Breast epithelium (tissue), 4 donors: ENCODE measurements around the gene ITGA3. TPM values are rescaled to one million over a fixed set of nuclear protein-coding genes. Genes with fewer than 3 reads are reported as not detected.
A peak's percentile ranks its signal among the peaks of the same experiment; 100 is the strongest.

Source experiments
- DNase-seq, 2 donors: peaks; one replicate each; pipeline ENCODE4 v3.0.0-alpha.2; 2019; ENCODE audit warnings: low spot score in 2 of 2
- H3K27ac ChIP-seq, 2 donors: fragments of 200-600 bp; sonication (generic) in 1 of 2; one replicate each; pipeline ENCODE4 v1.5.1; 2016 to 2019; ENCODE audit warnings: mild to moderate bottlenecking in 1 of 2
- H3K27me3 ChIP-seq, 2 donors: fragments of 200-600 bp; sonication (generic) in 1 of 2; one replicate each; pipeline versions ENCODE4 v1.5.1 to v1.6.0; 2017 to 2019; ENCODE audit warnings: control low read depth in 1 of 2, mild to moderate bottlenecking in 1 of 2
- H3K36me3 ChIP-seq: fragments of 200-600 bp; one replicate; pipeline ENCODE4 v1.5.1; 2019
- H3K4me1 ChIP-seq, 2 donors: fragments of 200-600 bp; sonication (generic); one replicate each; pipeline ENCODE4 v1.5.1; 2016 to 2019; ENCODE audit warnings: control low read depth in 1 of 2
- H3K4me3 ChIP-seq, 3 donors: fragments of 200-600 bp; sonication (generic); 1 replicate in 2 of 3; 2 replicates in 1 of 3; pipeline ENCODE4 v1.5.1; 2016 to 2019; ENCODE audit warnings: mild to moderate bottlenecking in 3 of 3, moderate library complexity in 2 of 3
- H3K9me3 ChIP-seq, 2 donors: fragments of 200-600 bp; sonication (generic) in 1 of 2; one replicate each; pipeline ENCODE4 v1.5.1; 2016 to 2019; ENCODE audit warnings: control low read depth in 1 of 2
- CTCF ChIP-seq, 3 donors: fragments of 450-650 bp; IDR thresholded peaks; one replicate each; pipeline ENCODE4 v1.5.1; 2016 to 2017; ENCODE audit warnings: antibody characterized with exemption in 3 of 3, mild to moderate bottlenecking in 3 of 3, moderate library complexity in 3 of 3
- POLR2A ChIP-seq: fragments of 450-650 bp; IDR thresholded peaks from one replicate; pipeline ENCODE4 v1.6.1; 2016; ENCODE audit warnings: antibody characterized with exemption, mild to moderate bottlenecking, moderate library complexity
- POLR2AphosphoS5 ChIP-seq, 3 donors: sonication (generic); formaldehyde crosslinking; IDR thresholded peaks; one replicate each; pipeline ENCODE4 v1.6.1; 2017; ENCODE audit warnings: antibody characterized with exemption in 3 of 3
- intact Hi-C: fragments of 100-400 bp; cut with DNase I; formaldehyde crosslinking; loops from one replicate; pipeline ENCODE4 v1.15.1; 2023; ENCODE audit warnings: low total_unique reads
- total RNA-seq, 3 donors: library from RNA; depleted of rRNA; stranded (reverse); fragments of >200 nt; gene quantifications; one replicate each; pipeline ENCODE4 v1.1.0, GENCODE V29; 2016

ITGA3 gene
- total RNA-seq, 3 donors from 2014 or later: 10.6 to 67.6 (median 48.5) TPM

GRCh38 chr17:50094753-50095619 is 39.1 kb downstream of the ITGA3 start, which contains the start of gene PDK2:
TSS of gene PDK2 (plus strand) at chr17:50095351. CDS start at chr17:50095436, 85 bp downstream.
- H3K9me3 ChIP-seq: no peaks in the 10 kb centered on the region
- peaks cover 0 to 10% of the 10 kb centered on the region in 2 donors for H3K4me1 ChIP-seq
- DNase-seq: peak; percentile 98
- H3K36me3 ChIP-seq: no peaks in the 10 kb centered on the region
- intact Hi-C loops: no loop called here
- TF ChIP-seq POLR2AphosphoS5 (IDR thresholded peaks at IDR 0.05) (peak; percentile 65 to 70 (median 67)), POLR2A (no peak), CTCF (IDR thresholded peaks at IDR 0.05) (no peak)
- H3K27me3 ChIP-seq: no peaks in the 10 kb centered on the region
- peak within 1 kb of the TSS; percentile 84 to 92 for H3K27ac ChIP-seq
- peak within 1 kb of the TSS; percentile 84 to 99 (median 98) for H3K4me3 ChIP-seq

- TF ChIP-seq POLR2A: no peak
- no peak for TF ChIP-seq CTCF (IDR thresholded peaks at IDR 0.05)
- no peak for TF ChIP-seq POLR2AphosphoS5 (IDR thresholded peaks at IDR 0.05)
- Histone ChIP-seq H3K4me1 (peaks cover 0 to 10% of the 10 kb centered on the region in 2 donors), H3K27ac (peak overlapping the region; percentile 84 to 92), H3K9me3 (no peaks in the 10 kb centered on the region), H3K4me3 (peak overlapping the region; percentile 84 to 99 (median 98)), H3K27me3 (no peaks in the 10 kb centered on the region), H3K36me3 (no peaks in the 10 kb centered on the region)
- no peak for DNase-seq
- intact Hi-C loops: no loop called here
Observed at GRCh38 chr17:50095626-50096037, 39.7 kb downstream of the ITGA3 start.

GRCh38 chr17:50096092-50096491 is 40.2 kb downstream of the ITGA3 start:
- intact Hi-C loops: no loop called here
- H3K4me1 ChIP-seq: peaks cover 0 to 10% of the 10 kb centered on the region in 2 donors
- no peaks in the 10 kb centered on the region for H3K36me3 ChIP-seq
- no peaks in the 10 kb centered on the region for H3K27me3 ChIP-seq
- H3K27ac ChIP-seq: peak overlapping the region; percentile 84 to 92
- H3K9me3 ChIP-seq: no peaks in the 10 kb centered on the region
- no peak for DNase-seq
- TF ChIP-seq POLR2AphosphoS5 (IDR thresholded peaks at IDR 0.05) (no peak), CTCF (IDR thresholded peaks at IDR 0.05) (no peak), POLR2A (no peak)
- peak overlapping the region; percentile 84 to 99 (median 98) for H3K4me3 ChIP-seq

GRCh38 chr17:50096758-50097157 is 40.8 kb downstream of the ITGA3 start:
- DNase-seq: no peak
- Histone ChIP-seq H3K4me3 (peak overlapping the region in 2 of 3 donors; percentile 98 to 99), H3K27me3 (no peaks in the 10 kb centered on the region), H3K9me3 (no peaks in the 10 kb centered on the region), H3K4me1 (peaks cover 0 to 10% of the 10 kb centered on the region in 2 donors), H3K36me3 (no peaks in the 10 kb centered on the region), H3K27ac (peak overlapping the region in 1 of 2 donors; percentile 84)
- intact Hi-C loops: no loop called here
- TF ChIP-seq CTCF (IDR thresholded peaks at IDR 0.05): no peak

- Histone ChIP-seq H3K4me1 (peaks cover 0 to 10% of the 10 kb centered on the region in 2 donors), H3K9me3 (no peaks in the 10 kb centered on the region), H3K4me3 (no peak overlapping the region), H3K36me3 (no peaks in the 10 kb centered on the region), H3K27ac (no peak overlapping the region), H3K27me3 (no peaks in the 10 kb centered on the region)
- intact Hi-C loops: no loop called here
- no peak for DNase-seq
- TF ChIP-seq POLR2A (no peak), POLR2AphosphoS5 (IDR thresholded peaks at IDR 0.05) (no peak), CTCF (IDR thresholded peaks at IDR 0.05) (no peak)
Observed at GRCh38 chr17:50097455-50097854, 41.5 kb downstream of the ITGA3 start.
